Measurements from ENCODE around the gene PDHX.

- TF ChIP-seq CTCF (IDR thresholded peaks at IDR 0.05) (no peak), POLR2A (IDR thresholded peaks at IDR 0.05) (no peak)
Measured at GRCh38 chr11:34959770-34960169, 43.4 kb downstream of the PDHX start.
